Brain pericyte (primary cell): ENCODE data around the gene KRTAP10-9.

Experiments
- DNase-seq: peaks from one replicate; pipeline ENCODE4 v3.0.0-alpha.2; 2012; ENCODE audit warnings: low read depth, low spot score

Gene KRTAP10-9

GRCh38 chr21:44664691-44665090, 37.8 kb downstream of the KRTAP10-9 start:
- no peak for DNase-seq

GRCh38 chr21:44666401-44667320, 39.8 kb downstream of the KRTAP10-9 start, which contains the start of gene KRTAP12-2:
TSS of gene KRTAP12-2 (minus strand) at chr21:44666927. CDS start at chr21:44666886, 41 bp downstream.
- DNase-seq, result no peak

GRCh38 chr21:44667612-44668011, 40.7 kb downstream of the KRTAP10-9 start:
- DNase-seq, result no peak

GRCh38 chr21:44670642-44671432, 43.9 kb downstream of the KRTAP10-9 start:
- no peak for DNase-seq

DNA sequence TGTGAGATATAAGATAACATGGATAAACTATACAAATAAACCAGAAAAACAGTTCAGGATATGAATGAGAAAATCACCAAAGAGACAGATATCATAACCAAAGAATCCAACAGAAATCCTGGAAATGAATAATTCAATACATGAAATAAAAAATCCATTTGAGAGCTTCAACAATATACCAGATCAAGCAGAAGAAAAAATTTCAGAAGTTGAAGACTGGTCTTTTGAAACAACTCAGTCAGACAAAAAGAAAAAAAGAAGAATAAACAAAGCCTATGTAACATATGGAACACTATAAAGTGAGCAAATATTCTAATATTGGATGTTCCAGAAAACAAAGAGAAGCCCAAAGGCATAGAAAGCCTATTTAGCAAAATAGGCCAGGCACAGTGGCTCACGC, 45.0 kb downstream of the KRTAP10-9 start:
- no peak for DNase-seq

GRCh38 chr21:44677881-44678280, 51.0 kb downstream of the KRTAP10-9 start:
- DNase-seq, result no peak
